ENCODE measurements around the gene ACBD4. TPM values are rescaled to one million over a fixed set of nuclear protein-coding genes. Genes with fewer than 3 reads are reported as not detected.

The ACBD4 gene
- total RNA-seq, 1 donor from 2014 or later, result 14.7 TPM

DNA sequence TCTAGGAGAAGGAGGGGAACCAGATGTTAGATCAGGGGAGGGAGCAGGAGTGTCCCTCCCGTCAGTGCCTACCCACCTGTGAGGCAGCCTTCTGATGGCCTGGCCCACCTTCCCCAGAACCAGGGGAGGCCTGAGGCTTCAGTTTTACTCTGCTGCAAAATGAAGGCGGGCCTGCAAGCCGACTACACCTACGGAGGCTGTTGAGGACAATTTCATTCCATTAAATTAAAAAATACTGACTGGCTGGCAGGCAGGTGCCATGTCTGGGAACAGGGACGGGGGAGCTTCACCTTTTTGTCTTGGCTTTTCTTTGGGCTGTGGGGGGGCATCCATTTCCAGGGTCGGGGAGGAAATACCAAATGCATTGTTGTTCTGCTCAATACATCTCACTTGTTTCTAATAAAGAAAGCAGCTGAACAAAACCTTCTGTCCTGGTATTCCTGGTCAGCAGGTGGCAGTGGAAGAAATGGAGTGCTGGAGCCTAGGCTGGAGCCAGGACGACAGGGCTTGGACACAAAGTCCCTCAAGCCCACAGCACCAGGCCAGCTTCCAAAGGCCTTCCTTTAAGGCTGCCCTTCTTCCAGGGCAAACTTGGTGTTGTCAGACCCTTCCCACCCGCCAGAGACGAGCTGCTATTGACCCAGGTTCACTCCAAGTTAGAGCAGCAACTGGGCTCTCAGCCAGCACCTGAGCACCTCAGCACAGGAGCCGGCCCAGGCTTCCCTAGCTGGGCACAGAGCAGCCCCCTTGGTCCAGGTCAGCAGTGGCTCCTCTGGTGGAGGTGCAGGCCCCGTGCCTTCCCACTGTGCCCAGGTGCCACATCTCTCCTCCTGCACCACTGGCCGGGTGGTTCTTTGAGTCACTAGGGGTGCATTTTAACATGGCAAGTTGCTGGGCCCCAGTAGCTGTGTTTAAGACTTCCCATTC lies 26.6 kb upstream of the ACBD4 start:
- Mint-ChIP-seq H3K9me3 (no peaks in the 10 kb centered on the region), H3K36me3 (ENCODE audit: low read depth) (peaks cover 29% of the 10 kb centered on the region), H3K4me3 (no peak overlapping the region), H3K4me1 (no peaks in the 10 kb centered on the region), H3K27ac (no peak overlapping the region), H3K27me3 (no peaks in the 10 kb centered on the region)
- intact Hi-C loops (cut with micrococcal nuclease), result no loop called here
- DNase-seq, result no peak

DNA sequence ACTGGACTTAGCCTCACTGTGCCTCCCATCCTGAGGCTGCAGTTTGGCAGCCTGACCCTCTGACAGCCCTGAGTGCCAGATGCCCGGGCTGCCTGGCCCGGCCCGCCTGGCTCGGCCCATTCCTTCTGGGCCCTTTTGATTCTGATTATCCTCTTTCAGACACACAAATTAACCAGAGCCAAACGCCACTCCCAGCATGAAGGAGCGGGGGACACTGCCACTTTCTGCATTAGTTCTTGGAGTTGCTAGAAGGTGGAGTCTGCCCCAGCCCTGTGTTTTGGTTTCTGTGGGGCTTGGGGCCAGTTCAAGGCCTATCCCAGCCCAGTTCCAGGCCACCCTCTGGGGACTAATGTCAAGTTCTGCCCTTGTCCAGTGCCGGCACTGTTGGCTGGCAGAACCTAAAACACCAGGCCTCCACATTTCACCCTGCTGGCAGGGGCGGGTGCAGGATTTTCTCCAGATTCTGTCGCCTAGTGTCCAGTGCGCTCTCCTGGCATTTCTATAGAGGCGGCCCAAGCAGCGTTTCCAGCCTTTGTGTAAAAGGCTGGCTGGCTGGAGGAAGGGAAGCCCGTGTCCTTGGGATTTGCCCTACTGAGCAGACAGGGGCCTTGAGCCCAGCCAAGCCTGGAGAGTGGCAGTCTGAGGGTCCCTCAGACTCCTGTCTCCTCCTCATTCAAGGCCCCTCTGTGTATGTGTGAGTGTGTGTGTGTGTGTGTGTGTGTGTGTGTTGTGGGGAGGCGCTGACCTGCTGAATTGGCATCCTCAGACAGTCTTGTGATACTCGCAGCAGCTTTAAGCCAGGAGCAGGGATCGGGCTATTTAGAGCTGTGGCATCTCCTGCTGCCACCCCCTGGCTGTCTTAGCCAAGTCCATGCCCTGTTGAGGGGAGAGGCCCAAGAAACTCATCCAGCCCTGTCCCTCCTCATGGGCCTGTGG lies 24.5 kb upstream of the ACBD4 start:
- peaks cover 2% of the 10 kb centered on the region for H3K27me3 Mint-ChIP-seq

DNA sequence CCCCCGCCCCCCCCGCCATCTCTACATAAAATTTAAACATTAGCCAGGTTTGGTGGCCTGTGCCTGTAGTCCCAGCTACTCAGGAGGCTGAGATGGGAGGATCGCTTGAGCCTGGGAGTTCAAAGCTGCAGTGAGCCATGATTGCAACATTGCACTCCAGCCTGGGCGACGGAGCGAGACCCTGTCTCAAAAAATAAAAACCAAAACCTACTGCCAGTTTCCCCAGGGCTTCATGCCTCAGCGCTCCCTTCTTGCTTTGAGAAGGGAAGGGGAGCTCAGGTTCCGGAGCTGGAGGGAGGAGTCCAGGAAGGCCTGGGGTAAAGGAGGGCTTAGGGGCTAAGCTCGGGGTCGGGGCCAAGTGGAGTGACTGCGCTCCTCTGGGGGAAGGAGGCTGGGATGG lies 23.6 kb upstream of the ACBD4 start:
- no peaks in the 10 kb centered on the region for H3K9me3 Mint-ChIP-seq
- peaks cover 8% of the 10 kb centered on the region for H3K36me3 Mint-ChIP-seq (ENCODE audit: low read depth)

More for the DNA sequence above, 24.5 kb upstream of the ACBD4 start:
- no peak overlapping the region for H3K4me3 Mint-ChIP-seq
- no peaks in the 10 kb centered on the region for H3K9me3 Mint-ChIP-seq
- H3K4me1 Mint-ChIP-seq, result peaks cover 2% of the 10 kb centered on the region
- peaks cover 17% of the 10 kb centered on the region for H3K36me3 Mint-ChIP-seq (ENCODE audit: low read depth)
- no peak overlapping the region for H3K27ac Mint-ChIP-seq
- intact Hi-C loops (cut with micrococcal nuclease), result no loop called here
- no peak for DNase-seq

DNA sequence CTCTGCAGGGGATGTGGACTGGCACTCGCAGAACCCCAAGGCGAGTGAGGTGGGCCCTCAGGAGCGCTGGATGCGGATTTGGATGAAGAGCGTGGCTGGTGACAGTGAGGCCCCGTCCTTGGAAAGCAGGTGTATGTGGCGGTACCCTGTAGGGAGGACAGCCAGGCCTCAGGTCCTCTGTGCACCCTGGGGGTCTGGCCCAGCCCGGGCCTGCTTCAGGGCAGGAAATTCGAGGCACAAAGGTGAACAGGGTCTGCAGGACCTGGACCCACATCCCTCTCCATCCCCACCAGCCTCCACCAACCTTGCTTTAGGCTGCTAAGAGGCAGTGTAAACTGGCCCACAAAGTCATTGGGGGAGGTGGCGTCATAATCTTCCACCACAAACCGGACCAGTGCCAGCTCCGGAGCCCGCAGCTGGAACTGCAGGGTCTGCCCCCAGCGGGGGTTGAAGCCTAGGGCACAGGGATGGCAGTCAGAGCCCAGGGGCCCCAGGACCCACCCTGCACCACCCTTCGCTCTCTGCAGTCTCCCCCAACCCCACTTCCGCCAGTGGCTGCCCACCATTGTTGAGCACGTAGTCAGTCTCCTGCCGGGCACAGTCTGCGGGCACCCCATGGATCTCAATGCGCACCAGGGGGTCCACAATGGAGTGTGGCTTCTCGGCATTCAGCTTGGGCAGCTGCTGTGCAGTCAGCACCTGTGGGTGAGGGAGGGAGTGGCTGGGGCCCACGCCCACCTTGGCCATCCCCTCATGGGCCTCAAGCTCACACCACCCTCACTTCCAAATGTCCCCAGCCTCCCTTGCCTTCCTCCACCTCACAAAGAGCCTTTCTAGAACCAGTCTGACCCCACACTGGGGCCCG lies 22.7 kb upstream of the ACBD4 start:
- intact Hi-C loops (cut with micrococcal nuclease), result no loop called here
- H3K4me3 Mint-ChIP-seq, result no peak overlapping the region
- peaks cover 2% of the 10 kb centered on the region for H3K4me1 Mint-ChIP-seq
- H3K27me3 Mint-ChIP-seq, result peaks cover 2% of the 10 kb centered on the region
- no peak for DNase-seq
- no peaks in the 10 kb centered on the region for H3K9me3 Mint-ChIP-seq
- no peak overlapping the region for H3K27ac Mint-ChIP-seq
- H3K36me3 Mint-ChIP-seq (ENCODE audit: low read depth), result peaks cover 6% of the 10 kb centered on the region

More for the DNA sequence above, 23.6 kb upstream of the ACBD4 start:
- peaks cover 2% of the 10 kb centered on the region for H3K4me1 Mint-ChIP-seq
- peaks cover 2% of the 10 kb centered on the region for H3K27me3 Mint-ChIP-seq
- no peak for DNase-seq
- no peak overlapping the region for H3K4me3 Mint-ChIP-seq
- no peak overlapping the region for H3K27ac Mint-ChIP-seq
- intact Hi-C loops (cut with micrococcal nuclease), result no loop called here

DNA sequence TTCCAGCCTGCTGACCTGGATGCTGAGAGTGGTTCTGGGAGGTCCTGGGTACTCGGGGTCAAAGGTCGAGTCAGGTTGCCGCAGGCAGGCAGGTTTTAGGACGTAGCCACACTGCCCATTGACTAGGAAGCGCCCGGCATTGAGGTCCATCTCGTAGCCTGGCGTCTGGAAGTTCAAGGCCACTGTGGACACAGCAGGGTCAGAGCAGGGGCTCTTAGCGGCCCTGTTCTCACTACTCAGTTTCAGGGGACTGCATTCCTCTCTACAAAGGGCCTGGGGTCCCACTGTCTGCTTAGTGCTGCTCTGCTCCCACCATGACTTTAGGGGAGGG lies 22.1 kb upstream of the ACBD4 start:
- Mint-ChIP-seq H3K27ac (no peak overlapping the region), H3K36me3 (ENCODE audit: low read depth) (peaks cover under 1% of the 10 kb centered on the region), H3K4me1 (peaks cover 2% of the 10 kb centered on the region), H3K9me3 (no peaks in the 10 kb centered on the region), H3K4me3 (no peak overlapping the region), H3K27me3 (peaks cover 2% of the 10 kb centered on the region)
- intact Hi-C loops (cut with micrococcal nuclease), result no loop called here
- no peak for DNase-seq

DNA sequence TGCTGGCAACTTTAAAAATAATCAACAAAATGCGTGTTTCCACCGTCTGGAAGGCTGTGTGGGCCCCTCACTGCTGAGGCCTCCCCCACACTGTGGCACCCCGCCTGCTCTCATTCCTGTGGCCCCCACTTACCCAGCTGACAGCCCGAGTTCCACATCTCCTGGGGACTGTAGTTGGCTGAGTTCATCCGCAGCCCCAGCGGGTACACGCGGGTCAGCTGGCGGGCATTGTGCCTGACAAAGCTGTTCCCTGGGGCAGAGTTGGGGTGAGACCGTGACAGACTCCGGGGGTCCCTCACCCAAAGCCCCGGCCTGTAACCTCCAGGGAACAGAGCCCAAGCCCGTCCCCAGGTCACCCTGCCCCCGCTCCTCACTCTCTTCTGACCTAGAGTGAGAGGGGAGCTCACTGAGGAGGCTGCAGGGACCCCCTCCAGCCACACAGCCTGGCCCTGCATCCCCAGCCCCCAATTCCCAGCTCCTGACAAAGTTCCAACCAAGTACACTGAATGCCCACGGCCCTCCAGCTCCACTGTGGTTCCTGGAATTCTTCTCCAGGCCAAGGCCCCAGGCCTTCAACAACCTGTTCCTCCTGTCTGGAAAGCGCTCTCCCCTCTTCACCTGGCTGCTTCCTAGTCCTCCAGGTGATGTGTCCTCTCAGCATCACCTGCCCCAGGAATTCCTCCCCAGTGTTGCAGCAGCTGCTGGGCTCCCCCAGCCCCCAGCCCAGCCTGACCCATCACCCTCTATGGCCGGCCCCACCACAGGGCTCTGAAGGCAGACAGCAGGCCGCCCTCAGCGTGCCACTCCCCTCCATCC lies 21.2 kb upstream of the ACBD4 start:
- Mint-ChIP-seq H3K4me3 (no peak overlapping the region), H3K27ac (no peak overlapping the region), H3K4me1 (peaks cover 2% of the 10 kb centered on the region), H3K36me3 (ENCODE audit: low read depth) (no peaks in the 10 kb centered on the region), H3K27me3 (peaks cover 2% of the 10 kb centered on the region), H3K9me3 (no peaks in the 10 kb centered on the region)
- intact Hi-C loops (cut with micrococcal nuclease), result no loop called here
- no peak for DNase-seq

DNA sequence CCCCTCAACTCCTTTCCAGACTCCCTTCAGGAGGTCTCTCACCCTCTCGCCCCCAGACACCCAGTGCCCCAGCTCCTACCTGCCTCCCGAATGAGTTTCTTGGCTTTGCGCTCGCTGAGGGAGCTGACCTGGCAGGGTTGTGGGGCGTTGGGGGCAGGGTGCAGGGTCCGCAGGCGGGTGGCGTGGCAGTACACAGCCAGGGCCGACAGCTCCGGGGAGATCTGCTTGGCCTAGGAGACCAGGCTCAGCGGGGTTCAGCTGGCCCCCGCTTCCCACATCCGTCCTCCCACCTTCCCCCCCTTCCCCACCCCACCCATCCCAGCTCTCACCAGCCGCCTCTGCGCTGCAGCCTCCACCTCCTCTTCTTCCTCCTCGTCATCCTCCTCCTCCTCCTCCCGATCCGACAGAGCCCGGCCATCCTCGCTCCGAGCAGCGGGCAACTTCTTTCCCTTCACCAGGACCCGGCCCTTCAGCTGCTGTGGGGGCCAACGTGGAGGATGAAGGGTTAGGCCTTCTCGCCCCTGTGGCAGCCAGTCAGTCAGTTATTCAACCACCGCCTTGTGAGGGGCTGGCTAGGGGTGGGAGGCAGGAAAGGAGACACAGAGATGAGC lies 20.4 kb upstream of the ACBD4 start:
- Mint-ChIP-seq H3K27me3 (peaks cover 2% of the 10 kb centered on the region), H3K4me1 (peaks cover 2% of the 10 kb centered on the region), H3K9me3 (no peaks in the 10 kb centered on the region), H3K4me3 (no peak overlapping the region), H3K36me3 (ENCODE audit: low read depth) (no peaks in the 10 kb centered on the region), H3K27ac (no peak overlapping the region)
- DNase-seq, result no peak
- intact Hi-C loops (cut with micrococcal nuclease), result no loop called here

DNA sequence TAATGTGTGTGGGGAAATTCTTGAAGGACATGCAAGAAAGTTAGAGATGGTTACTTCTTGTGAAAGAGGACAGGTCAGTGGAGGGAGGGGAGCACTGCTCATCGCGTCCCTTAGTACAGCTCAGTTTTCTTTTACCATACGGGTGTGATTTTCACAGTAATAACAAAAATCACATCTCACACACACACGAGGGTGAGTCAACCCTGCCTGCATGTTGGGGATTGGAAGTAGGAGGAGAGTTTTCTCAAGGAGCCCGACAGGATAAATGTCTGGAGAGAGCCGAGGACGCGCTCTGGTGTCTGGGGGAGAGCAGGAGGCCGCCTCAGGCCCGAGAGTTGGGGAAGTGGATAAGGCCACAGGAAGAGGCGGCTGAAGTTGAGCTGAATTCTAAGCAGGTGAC lies 19.6 kb upstream of the ACBD4 start:
- no peak for DNase-seq
- intact Hi-C loops (cut with micrococcal nuclease), result no loop called here
- Mint-ChIP-seq H3K27ac (no peak overlapping the region), H3K4me3 (no peak overlapping the region), H3K27me3 (peaks cover 2% of the 10 kb centered on the region), H3K36me3 (ENCODE audit: low read depth) (no peaks in the 10 kb centered on the region), H3K4me1 (peaks cover 2% of the 10 kb centered on the region), H3K9me3 (no peaks in the 10 kb centered on the region)

DNA sequence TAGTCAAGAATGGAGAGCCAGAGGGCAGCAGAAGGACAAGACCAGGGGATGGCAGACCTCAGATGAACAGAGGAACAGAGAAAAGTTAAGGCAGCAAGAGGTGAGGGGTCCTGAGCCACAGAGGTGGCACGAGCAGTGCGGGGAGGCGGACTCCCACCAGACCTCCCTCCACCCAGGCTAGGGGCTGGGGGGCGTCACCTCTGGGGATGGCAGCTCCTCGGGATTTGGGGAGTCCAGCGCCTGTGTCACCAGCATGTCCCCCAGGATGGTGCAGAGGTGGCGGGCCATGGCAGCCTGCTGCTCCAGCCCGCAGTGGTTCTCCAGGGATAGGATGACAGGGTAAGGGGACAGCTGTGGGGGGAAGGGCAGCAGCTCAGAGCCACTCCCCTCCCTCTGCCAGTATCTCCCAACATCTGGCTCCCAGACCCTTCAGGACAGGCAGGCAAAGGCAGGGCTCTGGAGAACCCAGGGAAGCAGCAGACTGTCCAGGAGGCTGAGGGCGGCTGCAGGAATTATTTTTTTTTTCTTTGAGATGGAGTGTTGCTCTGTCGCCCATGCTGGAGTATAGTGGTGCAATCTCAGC lies 19.0 kb upstream of the ACBD4 start:
- peaks cover 5% of the 10 kb centered on the region for H3K27me3 Mint-ChIP-seq

DNA sequence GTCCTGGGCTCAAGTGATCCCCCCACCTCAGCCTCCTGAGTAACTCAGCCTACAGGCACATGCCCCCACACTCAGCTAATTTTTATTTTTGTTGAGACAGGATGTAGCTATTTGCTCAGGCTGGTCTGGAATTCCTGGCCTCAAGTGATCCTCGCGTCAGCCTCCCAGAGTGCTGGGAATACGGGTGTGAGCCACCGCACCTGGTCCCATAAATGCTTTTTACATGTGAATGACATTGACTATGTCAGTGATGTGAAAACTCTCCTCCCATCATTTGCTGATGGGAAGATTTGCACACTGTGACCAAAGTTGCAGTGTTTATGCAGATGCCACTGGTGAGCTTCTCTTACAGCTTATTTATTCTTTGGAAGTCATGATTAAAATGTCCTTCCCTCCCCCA lies 18.2 kb upstream of the ACBD4 start:
- Mint-ChIP-seq H3K27me3 (peaks cover 10% of the 10 kb centered on the region), H3K4me1 (peaks cover 2% of the 10 kb centered on the region), H3K27ac (no peak overlapping the region), H3K4me3 (no peak overlapping the region), H3K9me3 (no peaks in the 10 kb centered on the region), H3K36me3 (ENCODE audit: low read depth) (no peaks in the 10 kb centered on the region)
- intact Hi-C loops (cut with micrococcal nuclease), result no loop called here
- DNase-seq, result no peak

More for the DNA sequence above, 19.0 kb upstream of the ACBD4 start:
- Mint-ChIP-seq H3K4me1 (peaks cover 2% of the 10 kb centered on the region), H3K27ac (no peak overlapping the region), H3K36me3 (ENCODE audit: low read depth) (no peaks in the 10 kb centered on the region), H3K4me3 (no peak overlapping the region), H3K9me3 (no peaks in the 10 kb centered on the region)
- no peak for DNase-seq
- intact Hi-C loops (cut with micrococcal nuclease), result no loop called here

DNA sequence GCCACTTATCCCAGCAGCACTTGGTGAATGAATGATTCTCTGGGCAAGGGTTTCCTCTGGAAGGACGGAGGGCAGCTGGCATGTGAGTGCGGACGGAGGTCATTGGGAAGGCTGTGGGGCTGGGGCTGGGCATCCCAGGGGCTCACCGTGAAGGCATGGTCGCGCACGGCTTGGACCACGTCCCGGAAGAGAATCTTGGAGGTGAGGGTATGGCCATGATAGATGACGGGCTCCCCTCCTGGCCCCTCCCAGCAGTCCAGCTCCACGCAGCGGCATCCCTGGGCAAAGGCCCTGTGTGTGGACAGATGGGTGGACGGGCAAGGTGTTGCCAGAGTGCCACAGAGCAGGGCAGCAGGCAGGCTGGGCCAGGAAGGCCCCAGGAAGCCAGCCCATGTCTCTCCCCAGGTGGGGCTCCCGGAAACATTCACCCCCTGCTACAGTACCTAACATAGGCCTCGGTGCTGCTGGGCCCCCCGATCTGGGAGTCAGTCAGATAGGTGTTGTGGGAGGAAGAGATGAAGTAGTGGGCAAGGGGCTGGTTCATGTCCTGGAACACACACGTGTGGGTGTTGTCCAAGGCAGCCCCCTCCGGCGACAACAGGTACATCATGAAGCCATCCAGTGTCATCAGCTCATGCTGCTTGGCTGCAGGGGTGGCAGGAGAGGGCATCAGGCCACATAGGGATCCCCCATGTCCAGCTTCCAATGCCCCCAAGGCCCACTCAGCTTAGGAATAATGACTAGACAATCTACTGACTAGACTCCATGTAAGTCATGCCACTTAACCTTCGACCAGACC lies 17.4 kb upstream of the ACBD4 start:
- Mint-ChIP-seq H3K27me3 (peaks cover 10% of the 10 kb centered on the region), H3K36me3 (ENCODE audit: low read depth) (no peaks in the 10 kb centered on the region), H3K27ac (no peak overlapping the region), H3K9me3 (no peaks in the 10 kb centered on the region), H3K4me1 (peaks cover 2% of the 10 kb centered on the region), H3K4me3 (no peak overlapping the region)
- DNase-seq, result no peak
- intact Hi-C loops (cut with micrococcal nuclease), result no loop called here

DNA sequence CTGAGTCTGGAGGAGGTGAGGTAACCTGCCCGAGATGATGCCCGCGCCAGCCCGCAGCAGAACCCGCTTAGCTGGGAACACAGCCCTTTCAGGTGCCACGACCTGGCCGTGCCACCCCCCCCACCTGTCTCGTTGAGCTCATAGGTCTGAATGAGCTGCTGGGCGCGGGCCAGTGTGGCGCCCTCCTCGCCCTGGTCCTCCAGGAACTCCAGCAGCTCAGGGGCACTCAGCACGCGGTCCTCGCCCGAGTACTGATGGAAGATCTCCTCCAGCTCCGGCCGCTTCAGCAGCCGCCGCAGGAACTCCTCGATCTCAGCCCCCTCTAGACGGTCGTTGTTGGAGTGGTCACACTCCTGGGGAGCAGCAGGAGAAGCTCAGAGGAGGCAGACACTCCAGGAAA lies 16.8 kb upstream of the ACBD4 start:
- DNase-seq, result no peak
- H3K27me3 Mint-ChIP-seq, result peaks cover 12% of the 10 kb centered on the region
- H3K36me3 Mint-ChIP-seq (ENCODE audit: low read depth), result no peaks in the 10 kb centered on the region
- H3K4me3 Mint-ChIP-seq, result no peak overlapping the region
- intact Hi-C loops (cut with micrococcal nuclease), result no loop called here
- peaks cover 2% of the 10 kb centered on the region for H3K4me1 Mint-ChIP-seq
- no peak overlapping the region for H3K27ac Mint-ChIP-seq
- no peaks in the 10 kb centered on the region for H3K9me3 Mint-ChIP-seq
